ENCODE results near the gene SLC12A7. TPM values are rescaled to one million over a fixed set of nuclear protein-coding genes. Genes with fewer than 3 reads are reported as not detected.

The SLC12A7 gene
- total RNA-seq, 1 donor from 2014 or later = 11.5 TPM

- H3K4me1 Mint-ChIP-seq (ENCODE audit: unreplicated experiment) = no peaks in the 10 kb centered on the region
- no peaks in the 10 kb centered on the region for H3K36me3 Mint-ChIP-seq (ENCODE audit: unreplicated experiment)
- TF ChIP-seq, protein P1, sequence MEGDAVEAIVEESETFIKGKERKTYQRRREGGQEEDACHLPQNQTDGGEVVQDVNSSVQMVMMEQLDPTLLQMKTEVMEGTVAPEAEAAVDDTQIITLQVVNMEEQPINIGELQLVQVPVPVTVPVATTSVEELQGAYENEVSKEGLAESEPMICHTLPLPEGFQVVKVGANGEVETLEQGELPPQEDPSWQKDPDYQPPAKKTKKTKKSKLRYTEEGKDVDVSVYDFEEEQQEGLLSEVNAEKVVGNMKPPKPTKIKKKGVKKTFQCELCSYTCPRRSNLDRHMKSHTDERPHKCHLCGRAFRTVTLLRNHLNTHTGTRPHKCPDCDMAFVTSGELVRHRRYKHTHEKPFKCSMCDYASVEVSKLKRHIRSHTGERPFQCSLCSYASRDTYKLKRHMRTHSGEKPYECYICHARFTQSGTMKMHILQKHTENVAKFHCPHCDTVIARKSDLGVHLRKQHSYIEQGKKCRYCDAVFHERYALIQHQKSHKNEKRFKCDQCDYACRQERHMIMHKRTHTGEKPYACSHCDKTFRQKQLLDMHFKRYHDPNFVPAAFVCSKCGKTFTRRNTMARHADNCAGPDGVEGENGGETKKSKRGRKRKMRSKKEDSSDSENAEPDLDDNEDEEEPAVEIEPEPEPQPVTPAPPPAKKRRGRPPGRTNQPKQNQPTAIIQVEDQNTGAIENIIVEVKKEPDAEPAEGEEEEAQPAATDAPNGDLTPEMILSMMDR (IDR thresholded peaks at IDR 0.05) = no peak
- DNase-seq (ENCODE audit: extremely low spot score, unreplicated experiment) = no peak
- no peaks in the 10 kb centered on the region for H3K9me3 Mint-ChIP-seq (ENCODE audit: unreplicated experiment)
- no peak overlapping the region for H3K4me3 Mint-ChIP-seq (ENCODE audit: unreplicated experiment)
- no peak overlapping the region for H3K27ac Mint-ChIP-seq (ENCODE audit: unreplicated experiment)
- peaks cover 19% of the 10 kb centered on the region for H3K27me3 Mint-ChIP-seq (ENCODE audit: unreplicated experiment)
These were observed 92.6 kb downstream of the SLC12A7 start for GRCh38 chr5:1019001-1019905.

GRCh38 chr5:1018596-1018995, 93.3 kb downstream of the SLC12A7 start:
- Mint-ChIP-seq H3K4me3 (ENCODE audit: unreplicated experiment) (no peak overlapping the region), H3K4me1 (ENCODE audit: unreplicated experiment) (no peaks in the 10 kb centered on the region), H3K36me3 (ENCODE audit: unreplicated experiment) (no peaks in the 10 kb centered on the region), H3K27ac (ENCODE audit: unreplicated experiment) (no peak overlapping the region), H3K9me3 (ENCODE audit: unreplicated experiment) (no peaks in the 10 kb centered on the region), H3K27me3 (ENCODE audit: unreplicated experiment) (peaks cover 19% of the 10 kb centered on the region)
- TF ChIP-seq, protein P1 (IDR thresholded peaks at IDR 0.05) = no peak
- DNase-seq (ENCODE audit: extremely low spot score, unreplicated experiment) = no peak

DNA sequence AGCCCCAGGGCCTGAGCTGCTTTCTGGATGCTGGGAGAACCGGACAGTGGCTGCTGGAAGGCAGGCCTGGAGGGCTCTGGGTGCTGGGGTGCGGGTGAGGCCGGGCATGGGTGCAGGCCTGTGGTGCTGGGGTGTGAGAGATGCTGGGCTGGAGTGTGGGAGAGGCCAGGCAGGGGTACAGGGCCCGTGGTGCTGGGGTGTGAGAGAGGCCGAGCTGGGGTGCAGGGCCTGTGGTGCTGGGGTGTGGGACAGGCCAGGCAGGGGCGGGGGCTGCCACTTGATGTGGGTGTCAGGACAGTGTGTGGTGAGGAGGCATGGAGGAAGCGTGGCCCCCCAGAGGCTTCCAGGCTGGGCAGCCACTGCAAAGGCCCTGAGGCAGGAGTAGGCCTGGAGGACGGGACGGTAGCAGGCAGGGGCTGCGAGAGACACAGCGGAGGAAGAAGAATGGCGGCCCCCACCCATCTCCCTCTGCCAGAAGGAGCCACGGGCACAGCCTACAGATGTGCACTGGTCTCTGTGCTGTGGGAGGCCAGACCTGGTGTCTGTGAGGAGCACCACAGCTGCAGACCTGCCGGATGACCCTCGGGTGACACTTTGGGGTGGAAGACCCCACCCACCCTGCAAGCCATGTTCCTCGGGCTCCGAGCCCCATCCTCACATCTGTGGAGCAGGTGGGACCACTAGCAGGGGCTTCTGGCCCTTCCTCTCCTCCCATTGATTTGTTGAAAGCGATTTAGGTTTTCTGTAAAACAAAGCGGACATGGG, 94.0 kb downstream of the SLC12A7 start:
- Mint-ChIP-seq H3K36me3 (ENCODE audit: unreplicated experiment) (no peaks in the 10 kb centered on the region), H3K27me3 (ENCODE audit: unreplicated experiment) (peaks cover 19% of the 10 kb centered on the region), H3K4me1 (ENCODE audit: unreplicated experiment) (no peaks in the 10 kb centered on the region), H3K4me3 (ENCODE audit: unreplicated experiment) (no peak overlapping the region), H3K27ac (ENCODE audit: unreplicated experiment) (no peak overlapping the region), H3K9me3 (ENCODE audit: unreplicated experiment) (no peaks in the 10 kb centered on the region)
- DNase-seq (ENCODE audit: extremely low spot score, unreplicated experiment) = no peak
- TF ChIP-seq, protein P1 (IDR thresholded peaks at IDR 0.05) = no peak

DNA sequence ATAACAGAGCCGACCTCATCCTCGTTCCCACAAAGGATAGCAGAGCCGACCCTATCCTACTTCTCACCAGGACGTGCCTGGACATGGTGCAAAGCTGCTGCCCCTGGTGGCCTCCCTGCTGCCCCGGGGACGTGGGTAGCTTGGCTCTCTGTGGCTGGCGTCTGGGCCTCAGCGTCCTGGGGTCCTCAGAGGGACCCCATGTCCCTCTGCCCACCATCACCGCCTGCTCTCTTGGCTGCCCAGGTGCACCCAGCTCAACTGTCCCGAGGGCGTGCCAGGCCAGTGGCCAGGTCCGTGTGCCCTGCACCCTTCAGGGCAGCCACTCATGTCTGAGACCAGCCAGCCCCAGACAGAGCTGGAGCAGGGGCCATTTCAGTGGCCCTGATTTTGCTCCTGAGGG, 94.8 kb downstream of the SLC12A7 start:
- Mint-ChIP-seq H3K27me3 (ENCODE audit: unreplicated experiment) (peaks cover 21% of the 10 kb centered on the region), H3K36me3 (ENCODE audit: unreplicated experiment) (no peaks in the 10 kb centered on the region), H3K9me3 (ENCODE audit: unreplicated experiment) (no peaks in the 10 kb centered on the region), H3K4me1 (ENCODE audit: unreplicated experiment) (no peaks in the 10 kb centered on the region), H3K4me3 (ENCODE audit: unreplicated experiment) (no peak overlapping the region), H3K27ac (ENCODE audit: unreplicated experiment) (no peak overlapping the region)
- no peak for DNase-seq (ENCODE audit: extremely low spot score, unreplicated experiment)
- TF ChIP-seq, protein P1 (IDR thresholded peaks at IDR 0.05) = no peak

GRCh38 chr5:1016476-1016875, 95.4 kb downstream of the SLC12A7 start:
- Mint-ChIP-seq H3K36me3 (ENCODE audit: unreplicated experiment) (no peaks in the 10 kb centered on the region), H3K27me3 (ENCODE audit: unreplicated experiment) (peaks cover 27% of the 10 kb centered on the region), H3K27ac (ENCODE audit: unreplicated experiment) (no peak overlapping the region), H3K9me3 (ENCODE audit: unreplicated experiment) (no peaks in the 10 kb centered on the region), H3K4me1 (ENCODE audit: unreplicated experiment) (no peaks in the 10 kb centered on the region), H3K4me3 (ENCODE audit: unreplicated experiment) (no peak overlapping the region)
- DNase-seq (ENCODE audit: extremely low spot score, unreplicated experiment) = no peak
- TF ChIP-seq, protein P1 (IDR thresholded peaks at IDR 0.05) = no peak

Data from osteocyte (in vitro differentiated cells).